ENCODE results near the gene LMNB1.

DNA sequence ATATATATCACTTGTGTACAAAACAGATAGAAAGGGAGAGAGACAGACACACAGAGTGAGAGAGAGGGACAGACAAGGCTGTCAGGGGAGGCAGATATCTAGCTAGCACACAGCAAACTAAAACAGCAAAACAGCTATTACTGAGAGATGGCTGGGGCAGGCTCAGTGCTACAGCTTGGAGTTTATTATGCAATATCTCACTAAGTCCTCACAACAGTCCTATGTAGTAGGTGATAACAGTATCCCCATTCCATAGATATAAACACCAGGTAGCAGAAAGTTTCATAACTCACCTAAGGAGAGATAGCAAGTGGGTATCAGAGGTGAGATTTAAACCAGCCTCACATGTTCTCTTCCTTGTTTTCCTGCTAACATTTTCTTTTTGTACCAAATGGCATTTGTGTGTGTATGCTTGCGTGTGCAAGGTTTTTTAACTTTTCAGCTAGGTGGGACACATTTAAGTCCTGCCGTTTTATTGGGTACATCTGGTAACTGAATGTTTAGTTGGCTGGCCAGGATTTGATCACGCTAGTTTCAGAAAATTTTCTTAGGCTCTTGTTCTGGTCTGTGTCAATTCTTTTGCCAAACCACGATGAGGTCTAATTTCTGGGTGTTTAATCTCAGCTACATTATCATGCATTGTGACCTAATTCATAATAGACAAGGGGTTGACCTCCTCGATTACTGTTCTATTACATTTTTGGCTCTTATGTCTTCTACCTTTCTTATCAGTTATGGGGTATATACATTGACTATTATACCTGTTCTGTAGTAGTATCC is 105.1 kb downstream of the LMNB1 start:
- TF ChIP-seq POLR2AphosphoS5 (IDR thresholded peaks at IDR 0.05; ENCODE audit: borderline replicate concordance, low read depth, low read length): no peak
- TF ChIP-seq EZH2 (IDR thresholded peaks at IDR 0.05): no peak
